Upper lobe of left lung (tissue), 6 donors: Measurements from ENCODE around the gene SMARCD3. TPM values are rescaled to one million over a fixed set of nuclear protein-coding genes. Genes with fewer than 3 reads are reported as not detected.

ENCODE experiments used
- ATAC-seq, 2 donors: fragments of 200-7000 bp; cut with Tn5 transposase; one replicate each; pipeline ENCODE4 v1.9.1; 2022; ENCODE audit warnings: mild to moderate bottlenecking in 2 of 2, moderate library complexity in 2 of 2; ENCODE audit not compliant: low FRiP score in 2 of 2
- DNase-seq, 2 donors: peaks; one replicate each; pipeline ENCODE4 v3.0.0-alpha.2; 2019 to 2020
- H3K27ac ChIP-seq, 4 donors: fragments of 200-600 bp; sonication (generic); one replicate each; pipeline ENCODE4 v1.5.1; 2016 to 2019
- H3K27me3 ChIP-seq, 4 donors: fragments of 200-600 bp; sonication (generic); one replicate each; pipeline ENCODE4 v1.5.1; 2017 to 2019
- H3K36me3 ChIP-seq, 4 donors: fragments of 200-600 bp; sonication (generic); one replicate each; pipeline ENCODE4 v1.5.1; 2016 to 2019
- H3K4me1 ChIP-seq, 4 donors: fragments of 200-600 bp; sonication (generic); one replicate each; pipeline ENCODE4 v1.5.1; 2018 to 2019
- H3K4me3 ChIP-seq, 4 donors: fragments of 200-600 bp; sonication (generic); one replicate each; pipeline ENCODE4 v1.5.1; 2017 to 2019; ENCODE audit warnings: mild to moderate bottlenecking in 2 of 4, moderate library complexity in 1 of 4
- H3K9me3 ChIP-seq, 4 donors: fragments of 200-600 bp; sonication (generic); one replicate each; pipeline ENCODE4 v1.5.1; 2018 to 2019
- EP300 ChIP-seq, 4 donors: sonication (generic); formaldehyde crosslinking; IDR thresholded peaks; one replicate each; pipeline ENCODE4 v1.5.1; 2017; ENCODE audit warnings: antibody characterized with exemption in 4 of 4, control low read depth in 2 of 4
- POLR2A ChIP-seq, 4 donors: fragments of 450-650 bp; IDR thresholded peaks; one replicate each; pipeline ENCODE4 v1.5.1; 2016 to 2017; ENCODE audit warnings: antibody characterized with exemption in 4 of 4, mild to moderate bottlenecking in 2 of 4
- POLR2AphosphoS5 ChIP-seq, 2 donors: sonication (generic); formaldehyde crosslinking; IDR thresholded peaks; one replicate each; pipeline ENCODE4 v1.5.1; 2017; ENCODE audit warnings: antibody characterized with exemption in 2 of 2
- WGBS, 2 donors: methylation state at CpG; one replicate each; pipeline ENCODE4 v1.1.5; 2017 to 2018; 5-methylcytosine and 5-hydroxymethylcytosine counted together
- total RNA-seq, 6 donors: library from RNA; depleted of rRNA in 4 of 6; stranded (reverse); fragments of >200 nt in 4 of 6; gene quantifications; one replicate each; pipeline versions ENCODE4 v1.1.0 to v1.2.1, GENCODE V29; 2016 to 2021
- TF ChIP-seq, protein P1 (sequence below), 6 experiments: fragments of 450-650 bp in 4 of 6; fragments of 200-600 bp in 2 of 6; sonication (generic) in 2 of 6; IDR thresholded peaks; one replicate each; pipeline ENCODE4 v1.5.1; 2016 to 2019; ENCODE audit warnings: antibody characterized with exemption in 6 of 6
- donor health status: DM: no; HTN: no; CAD: no; lungs with moderate emphysema.
- donor health status: DM: no; HTN: yes; CAD: no; lungs with severe emphysema.

SMARCD3 gene
- total RNA-seq, 6 donors from 2014 or later, result 32.8 to 63.9 (median 40.8) TPM

DNA sequence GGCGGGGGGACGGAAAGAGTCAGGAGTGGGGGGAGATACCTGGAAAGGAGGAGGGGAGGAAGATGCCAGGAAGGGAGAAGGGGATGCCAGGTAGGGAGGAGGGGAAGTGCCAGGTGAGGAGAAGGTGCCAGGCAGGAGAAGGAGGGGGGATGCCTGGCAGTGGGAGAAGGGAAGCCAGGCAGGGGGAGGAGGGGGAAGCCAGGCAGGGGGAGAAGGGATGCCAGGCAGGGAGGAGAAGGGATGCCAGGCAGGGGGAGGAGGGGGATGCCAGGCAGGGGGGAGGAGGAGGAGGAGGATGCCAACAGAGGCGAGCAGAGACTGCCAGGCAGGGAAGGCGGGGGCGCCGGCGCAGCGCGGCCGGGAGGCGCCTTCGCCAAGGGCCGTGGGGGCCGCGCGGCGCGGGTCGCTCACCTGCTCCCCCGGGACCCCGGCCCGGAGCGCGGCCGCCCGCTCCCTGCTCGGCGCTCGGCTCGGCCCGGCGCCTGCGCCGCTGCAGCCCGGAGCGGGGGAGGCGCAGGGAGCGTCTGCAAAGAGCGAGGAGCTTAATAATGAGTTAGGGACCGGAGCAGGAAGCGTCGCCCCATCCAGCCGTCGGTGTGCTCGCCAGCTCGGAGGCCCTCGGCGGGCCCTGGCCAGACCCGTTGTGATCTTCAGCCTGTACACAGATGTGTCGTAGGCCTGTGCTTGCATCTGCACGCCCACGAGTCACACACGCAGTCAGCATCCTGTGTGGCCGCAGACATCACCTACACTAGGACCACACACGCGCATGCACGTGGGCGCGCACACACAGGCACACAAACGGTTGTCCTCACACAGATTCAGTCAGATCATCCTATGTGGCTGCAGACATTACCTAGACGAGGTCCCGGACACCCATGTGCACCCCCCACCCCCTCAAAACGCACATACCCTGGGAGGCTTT, 28.4 kb upstream of the SMARCD3 start:
- H3K27ac ChIP-seq, result peak overlapping the region in 2 of 4 donors; percentile 21 to 49
- H3K36me3 ChIP-seq, result no peaks in the 10 kb centered on the region
- H3K27me3 ChIP-seq, result no peaks in the 10 kb centered on the region
- peak overlapping the region in 3 of 4 donors; percentile 48 to 52 (median 51) for H3K4me3 ChIP-seq
- WGBS, 2 donors, result 5 to 27% methylated on average over 11 to 42 of the region's 63 CpGs
- no peaks in the 10 kb centered on the region for H3K9me3 ChIP-seq
- peak in 1 of 2 donors; percentile 78 for ATAC-seq
- peak in 1 of 4 donors; percentile 33 for TF ChIP-seq POLR2A (IDR thresholded peaks at IDR 0.05)
- TF ChIP-seq, protein P1, sequence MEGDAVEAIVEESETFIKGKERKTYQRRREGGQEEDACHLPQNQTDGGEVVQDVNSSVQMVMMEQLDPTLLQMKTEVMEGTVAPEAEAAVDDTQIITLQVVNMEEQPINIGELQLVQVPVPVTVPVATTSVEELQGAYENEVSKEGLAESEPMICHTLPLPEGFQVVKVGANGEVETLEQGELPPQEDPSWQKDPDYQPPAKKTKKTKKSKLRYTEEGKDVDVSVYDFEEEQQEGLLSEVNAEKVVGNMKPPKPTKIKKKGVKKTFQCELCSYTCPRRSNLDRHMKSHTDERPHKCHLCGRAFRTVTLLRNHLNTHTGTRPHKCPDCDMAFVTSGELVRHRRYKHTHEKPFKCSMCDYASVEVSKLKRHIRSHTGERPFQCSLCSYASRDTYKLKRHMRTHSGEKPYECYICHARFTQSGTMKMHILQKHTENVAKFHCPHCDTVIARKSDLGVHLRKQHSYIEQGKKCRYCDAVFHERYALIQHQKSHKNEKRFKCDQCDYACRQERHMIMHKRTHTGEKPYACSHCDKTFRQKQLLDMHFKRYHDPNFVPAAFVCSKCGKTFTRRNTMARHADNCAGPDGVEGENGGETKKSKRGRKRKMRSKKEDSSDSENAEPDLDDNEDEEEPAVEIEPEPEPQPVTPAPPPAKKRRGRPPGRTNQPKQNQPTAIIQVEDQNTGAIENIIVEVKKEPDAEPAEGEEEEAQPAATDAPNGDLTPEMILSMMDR (IDR thresholded peaks at IDR 0.05), result no peak
- TF ChIP-seq EP300 (IDR thresholded peaks at IDR 0.05), result no peak
- peak; percentile 61 to 90 for DNase-seq
- peaks cover 24 to 35% (median 34%) of the 10 kb centered on the region in 4 donors for H3K4me1 ChIP-seq

- DNase-seq, result peak in 1 of 2 donors; percentile 71
- no peaks in the 10 kb centered on the region for H3K27me3 ChIP-seq
- H3K4me3 ChIP-seq, result peak overlapping the region in 3 of 4 donors; percentile 48 to 52 (median 51)
- WGBS, 2 donors, result 19 to 21% methylated on average over 10 of the region's 10 CpGs
- H3K4me1 ChIP-seq, result peaks cover 31 to 44% (median 42%) of the 10 kb centered on the region in 4 donors
- peak overlapping the region in 1 of 4 donors; percentile 21 for H3K27ac ChIP-seq
- no peak for ATAC-seq
- H3K36me3 ChIP-seq, result no peaks in the 10 kb centered on the region
- no peaks in the 10 kb centered on the region for H3K9me3 ChIP-seq
- no peak for TF ChIP-seq POLR2A (IDR thresholded peaks at IDR 0.05)
- TF ChIP-seq POLR2AphosphoS5 (IDR thresholded peaks at IDR 0.05), result no peak
- no peak for TF ChIP-seq EP300 (IDR thresholded peaks at IDR 0.05)
- TF ChIP-seq, protein P1 (IDR thresholded peaks at IDR 0.05), result no peak
Observed at GRCh38 chr7:151275813-151276577, 27.5 kb upstream of the SMARCD3 start.

- ATAC-seq (no peak), DNase-seq (peak in 1 of 2 donors; percentile 75)
- Histone ChIP-seq H3K4me1 (peaks cover 32 to 46% (median 43%) of the 10 kb centered on the region in 4 donors), H3K27me3 (no peaks in the 10 kb centered on the region), H3K27ac (peak overlapping the region in 1 of 4 donors; percentile 21), H3K4me3 (no peak overlapping the region), H3K9me3 (no peaks in the 10 kb centered on the region), H3K36me3 (no peaks in the 10 kb centered on the region)
- 83 to 90% methylated on average over 12 to 17 of the region's 17 CpGs for WGBS, 2 donors
- TF ChIP-seq EP300 (IDR thresholded peaks at IDR 0.05), result no peak
- TF ChIP-seq POLR2A (IDR thresholded peaks at IDR 0.05), result no peak
- TF ChIP-seq POLR2AphosphoS5 (IDR thresholded peaks at IDR 0.05), result no peak
- TF ChIP-seq, protein P1 (IDR thresholded peaks at IDR 0.05), result no peak
Observed at GRCh38 chr7:151274936-151275812, 26.7 kb upstream of the SMARCD3 start.

- TF ChIP-seq, protein P1 (IDR thresholded peaks at IDR 0.05), result no peak
- TF ChIP-seq POLR2AphosphoS5 (IDR thresholded peaks at IDR 0.05) (no peak), POLR2A (IDR thresholded peaks at IDR 0.05) (no peak), EP300 (IDR thresholded peaks at IDR 0.05) (no peak)
- Histone ChIP-seq H3K27ac (peak overlapping the region in 2 of 4 donors; percentile 21 to 77), H3K4me1 (peaks cover 32 to 46% (median 43%) of the 10 kb centered on the region in 4 donors), H3K27me3 (no peaks in the 10 kb centered on the region), H3K4me3 (no peak overlapping the region), H3K9me3 (no peaks in the 10 kb centered on the region), H3K36me3 (no peaks in the 10 kb centered on the region)
- 68 to 81% methylated on average over 6 to 9 of the region's 9 CpGs for WGBS, 2 donors
- no peak for DNase-seq
- no peak for ATAC-seq
Observed at GRCh38 chr7:151274396-151274795, 25.9 kb upstream of the SMARCD3 start.
